HepG2 (cell line): ENCODE data around the gene FIZ1. TPM values are rescaled to one million over a fixed set of nuclear protein-coding genes. Genes with fewer than 3 reads are reported as not detected.

Source experiments
- BRD4 ChIP-seq: sonication (generic); formaldehyde crosslinking; IDR thresholded peaks from 2 replicates; pipeline ENCODE4 v1.4.0; 2020; ENCODE audit warnings: missing genetic modification reagents
- CHD2 ChIP-seq: IDR thresholded peaks from 2 replicates; pipeline ENCODE4 v1.6.1; 2011; ENCODE audit warnings: low read depth, low read length, improper control_type of control experiment
- ELF1 ChIP-seq: sonication (generic); formaldehyde crosslinking; IDR thresholded peaks from 2 replicates; pipeline ENCODE4 v1.4.0; 2020; ENCODE audit warnings: missing genetic modification reagents
- FOXC1 ChIP-seq: sonication (generic); formaldehyde crosslinking; IDR thresholded peaks from 2 replicates; pipeline ENCODE4 v1.8.0; 2022; ENCODE audit warnings: mild to moderate bottlenecking, missing genetic modification reagents, borderline replicate concordance
- KLF11 ChIP-seq: IDR thresholded peaks from 2 replicates; pipeline ENCODE4 v1.6.1; 2016; ENCODE audit warnings: missing compliant biosample characterization
- MTF2 ChIP-seq: sonication (generic); formaldehyde crosslinking; IDR thresholded peaks from 2 replicates; pipeline ENCODE4 v1.5.0; 2020; ENCODE audit warnings: missing genetic modification reagents, borderline replicate concordance
- SMYD3 ChIP-seq: sonication (generic); formaldehyde crosslinking; IDR thresholded peaks from 2 replicates; pipeline ENCODE4 v1.8.1; 2023; ENCODE audit warnings: mild to moderate bottlenecking, missing genetic modification reagents
- SNAPC2 ChIP-seq: sonication (generic); formaldehyde crosslinking; IDR thresholded peaks from 2 replicates; pipeline ENCODE4 v1.8.1; 2022; ENCODE audit warnings: mild to moderate bottlenecking, missing genetic modification reagents
- SOX6 ChIP-seq, 2 experiments: fragments of 450-650 bp in 1 of 2; sonication (generic) in 1 of 2; formaldehyde crosslinking in 1 of 2; IDR thresholded peaks; 2 replicates each; pipeline versions ENCODE4 v1.4.0 to v1.6.1; 2017 to 2020; ENCODE audit warnings: antibody characterized with exemption in 1 of 2, mild to moderate bottlenecking in 1 of 2, missing genetic modification reagents in 1 of 2
- TCF7 ChIP-seq: sonication (generic); IDR thresholded peaks from 2 replicates; pipeline ENCODE4 v1.6.1; 2016; ENCODE audit warnings: antibody characterized with exemption, low read depth
- ZNF614 ChIP-seq: IDR thresholded peaks from 2 replicates; pipeline ENCODE4 v1.6.1; 2018; ENCODE audit warnings: missing biosample characterization, missing genetic modification reagents, inconsistent platforms, borderline replicate concordance
- ZNF709 ChIP-seq: sonication (generic); formaldehyde crosslinking; IDR thresholded peaks from 2 replicates; pipeline ENCODE4 v1.5.0; 2020; ENCODE audit warnings: mild to moderate bottlenecking, missing genetic modification reagents
- ZNF75D ChIP-seq: sonication (generic); formaldehyde crosslinking; IDR thresholded peaks from 2 replicates; pipeline ENCODE4 v1.8.1; 2023; ENCODE audit warnings: missing genetic modification reagents, mild to moderate bottlenecking, borderline replicate concordance
- ZSCAN12 ChIP-seq: sonication (generic); formaldehyde crosslinking; IDR thresholded peaks from 2 replicates; pipeline ENCODE4 v1.9.0; 2021; ENCODE audit warnings: mild to moderate bottlenecking, missing genetic modification reagents
- polyA plus RNA-seq, 8 experiments: library from polyadenylated mRNA; depleted of rRNA in 3 of 8; stranded (reverse) in 7 of 8; unstranded in 1 of 8; fragments of >200 nt; fragmentation: Illumina TruSeq in 4 of 8; extraction: Trizol in 4 of 8; gene quantifications; 2 replicates each; pipeline versions ENCODE4 v1.2.1 to v1.2.3, GENCODE V29; 2011 to 2016; ENCODE audit warnings: low read depth in 4 of 8, missing spikeins in 1 of 8, mixed read lengths in 1 of 8; ENCODE audit not compliant: insufficient read depth in 1 of 8
- total RNA-seq, 5 experiments: library from RNA; depleted of rRNA; stranded (reverse); fragments of >200 nt; fragmentation: Illumina TruSeq; extraction: Trizol; gene quantifications; 2 replicates each; pipeline ENCODE4 v1.2.3, GENCODE V29; 2016; ENCODE audit warnings: low read depth in 1 of 5
- TF ChIP-seq, protein P1 (sequence below): sonication (generic); formaldehyde crosslinking; IDR thresholded peaks from 2 replicates; pipeline ENCODE4 v1.5.1; 2020; ENCODE audit warnings: mild to moderate bottlenecking, missing genetic modification reagents, moderate library complexity
- TF ChIP-seq, protein P2 (sequence below): sonication (generic); formaldehyde crosslinking; IDR thresholded peaks from 2 replicates; pipeline ENCODE4 v1.5.0; 2020; ENCODE audit warnings: mild to moderate bottlenecking, missing genetic modification reagents, borderline replicate concordance
- TF ChIP-seq, protein P3 (sequence below): IDR thresholded peaks from 2 replicates; pipeline ENCODE4 v1.6.1; 2016; ENCODE audit warnings: missing compliant biosample characterization, missing genetic modification reagents, borderline replicate concordance
- TF ChIP-seq, protein P4 (sequence below): sonication (generic); formaldehyde crosslinking; IDR thresholded peaks from 2 replicates; pipeline ENCODE4 v1.8.0; 2022; ENCODE audit warnings: low read depth, missing genetic modification reagents
- TF ChIP-seq, protein P5 (sequence below): sonication (generic); formaldehyde crosslinking; IDR thresholded peaks from 2 replicates; pipeline ENCODE4 v1.4.0; 2020; ENCODE audit warnings: missing genetic modification reagents; ENCODE audit errors: not compliant biosample characterization

Gene FIZ1
- total and polyA plus RNA-seq, 2 of the 13 experiments (the other 11 are each of a cell fraction or from before 2014, with no cell fraction given), result 3.6 to 5.9 TPM

DNA sequence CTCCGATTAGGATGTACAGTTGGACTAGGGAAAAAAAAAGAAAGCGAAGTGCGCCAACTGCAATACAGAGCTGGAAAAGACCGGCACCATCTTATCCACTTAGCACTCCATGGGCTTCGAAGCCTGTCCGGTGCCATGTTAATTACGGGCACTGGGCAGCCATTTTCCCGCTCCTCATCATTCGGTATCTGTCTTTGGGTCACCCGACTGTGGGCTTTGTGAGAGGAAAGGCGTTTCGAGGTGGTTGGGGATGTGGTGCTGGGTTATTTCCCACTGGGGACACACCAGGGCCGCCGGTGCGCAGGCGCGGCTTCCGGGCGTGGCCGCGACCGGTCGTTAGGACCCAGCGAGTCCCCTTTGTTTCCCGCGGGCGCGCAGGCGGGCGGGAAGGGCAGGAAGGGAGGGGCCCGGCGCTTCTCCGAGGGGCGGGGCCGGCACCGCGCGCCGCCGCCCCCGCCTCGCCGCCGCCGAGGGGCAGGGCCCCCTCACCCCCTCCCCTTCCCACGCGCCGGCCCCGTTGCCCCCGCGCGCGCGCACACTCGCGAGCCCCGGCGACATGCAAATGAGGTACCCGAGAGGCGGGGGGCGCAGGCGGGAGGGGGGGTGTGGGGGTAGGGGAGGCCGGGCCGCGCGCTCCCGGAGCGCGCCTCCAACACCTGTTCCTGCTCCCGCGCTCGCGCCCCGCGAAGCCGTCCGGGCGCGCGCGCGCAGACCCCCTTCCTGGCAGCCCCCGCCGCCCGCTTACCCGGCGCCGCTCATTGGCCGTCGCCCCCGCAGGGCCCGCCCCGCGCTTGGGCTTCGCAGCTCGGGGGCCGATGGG is 735 bp upstream of the FIZ1 start, which contains the start of gene ZNF524 (continued):
- TF ChIP-seq, protein P1, sequence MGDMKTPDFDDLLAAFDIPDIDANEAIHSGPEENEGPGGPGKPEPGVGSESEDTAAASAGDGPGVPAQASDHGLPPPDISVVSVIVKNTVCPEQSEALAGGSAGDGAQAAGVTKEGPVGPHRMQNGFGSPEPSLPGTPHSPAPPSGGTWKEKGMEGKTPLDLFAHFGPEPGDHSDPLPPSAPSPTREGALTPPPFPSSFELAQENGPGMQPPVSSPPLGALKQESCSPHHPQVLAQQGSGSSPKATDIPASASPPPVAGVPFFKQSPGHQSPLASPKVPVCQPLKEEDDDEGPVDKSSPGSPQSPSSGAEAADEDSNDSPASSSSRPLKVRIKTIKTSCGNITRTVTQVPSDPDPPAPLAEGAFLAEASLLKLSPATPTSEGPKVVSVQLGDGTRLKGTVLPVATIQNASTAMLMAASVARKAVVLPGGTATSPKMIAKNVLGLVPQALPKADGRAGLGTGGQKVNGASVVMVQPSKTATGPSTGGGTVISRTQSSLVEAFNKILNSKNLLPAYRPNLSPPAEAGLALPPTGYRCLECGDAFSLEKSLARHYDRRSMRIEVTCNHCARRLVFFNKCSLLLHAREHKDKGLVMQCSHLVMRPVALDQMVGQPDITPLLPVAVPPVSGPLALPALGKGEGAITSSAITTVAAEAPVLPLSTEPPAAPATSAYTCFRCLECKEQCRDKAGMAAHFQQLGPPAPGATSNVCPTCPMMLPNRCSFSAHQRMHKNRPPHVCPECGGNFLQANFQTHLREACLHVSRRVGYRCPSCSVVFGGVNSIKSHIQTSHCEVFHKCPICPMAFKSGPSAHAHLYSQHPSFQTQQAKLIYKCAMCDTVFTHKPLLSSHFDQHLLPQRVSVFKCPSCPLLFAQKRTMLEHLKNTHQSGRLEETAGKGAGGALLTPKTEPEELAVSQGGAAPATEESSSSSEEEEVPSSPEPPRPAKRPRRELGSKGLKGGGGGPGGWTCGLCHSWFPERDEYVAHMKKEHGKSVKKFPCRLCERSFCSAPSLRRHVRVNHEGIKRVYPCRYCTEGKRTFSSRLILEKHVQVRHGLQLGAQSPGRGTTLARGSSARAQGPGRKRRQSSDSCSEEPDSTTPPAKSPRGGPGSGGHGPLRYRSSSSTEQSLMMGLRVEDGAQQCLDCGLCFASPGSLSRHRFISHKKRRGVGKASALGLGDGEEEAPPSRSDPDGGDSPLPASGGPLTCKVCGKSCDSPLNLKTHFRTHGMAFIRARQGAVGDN (CRISPR knock-in tag), result peak; percentile 48
- TF ChIP-seq TCF7, result no peak
- 0 out of 2 replicates have a peak, but pooled peaks have one; percentile 47 for TF ChIP-seq ZNF709 (CRISPR knock-in tag)
- no peak for TF ChIP-seq FOXC1 (CRISPR knock-in tag)
- no peak for TF ChIP-seq ZNF75D (CRISPR knock-in tag)
- TF ChIP-seq, protein P2, sequence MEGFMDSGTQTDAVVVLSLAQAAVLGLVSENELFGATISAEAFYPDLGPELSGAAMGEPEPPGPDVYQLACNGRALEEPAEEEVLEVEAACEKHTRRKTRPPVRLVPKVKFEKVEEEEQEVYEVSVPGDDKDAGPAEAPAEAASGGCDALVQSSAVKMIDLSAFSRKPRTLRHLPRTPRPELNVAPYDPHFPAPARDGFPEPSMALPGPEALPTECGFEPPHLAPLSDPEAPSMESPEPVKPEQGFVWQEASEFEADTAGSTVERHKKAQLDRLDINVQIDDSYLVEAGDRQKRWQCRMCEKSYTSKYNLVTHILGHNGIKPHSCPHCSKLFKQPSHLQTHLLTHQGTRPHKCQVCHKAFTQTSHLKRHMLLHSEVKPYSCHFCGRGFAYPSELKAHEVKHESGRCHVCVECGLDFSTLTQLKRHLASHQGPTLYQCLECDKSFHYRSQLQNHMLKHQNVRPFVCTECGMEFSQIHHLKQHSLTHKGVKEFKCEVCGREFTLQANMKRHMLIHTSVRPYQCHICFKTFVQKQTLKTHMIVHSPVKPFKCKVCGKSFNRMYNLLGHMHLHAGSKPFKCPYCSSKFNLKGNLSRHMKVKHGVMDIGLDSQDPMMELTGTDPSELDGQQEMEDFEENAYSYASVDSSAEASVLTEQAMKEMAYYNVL, result peak; percentile 17; the same call in 1 of the 2 replicates
- no peak for TF ChIP-seq ZNF614
- TF ChIP-seq SMYD3 (CRISPR knock-in tag), result no peak
- TF ChIP-seq, protein P3, sequence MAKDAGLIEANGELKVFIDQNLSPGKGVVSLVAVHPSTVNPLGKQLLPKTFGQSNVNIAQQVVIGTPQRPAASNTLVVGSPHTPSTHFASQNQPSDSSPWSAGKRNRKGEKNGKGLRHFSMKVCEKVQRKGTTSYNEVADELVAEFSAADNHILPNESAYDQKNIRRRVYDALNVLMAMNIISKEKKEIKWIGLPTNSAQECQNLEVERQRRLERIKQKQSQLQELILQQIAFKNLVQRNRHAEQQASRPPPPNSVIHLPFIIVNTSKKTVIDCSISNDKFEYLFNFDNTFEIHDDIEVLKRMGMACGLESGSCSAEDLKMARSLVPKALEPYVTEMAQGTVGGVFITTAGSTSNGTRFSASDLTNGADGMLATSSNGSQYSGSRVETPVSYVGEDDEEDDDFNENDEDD (CRISPR knock-in tag), result peak; percentile 93
- TF ChIP-seq SOX6 (IDR thresholded peaks at IDR 0.05), result no peak
- 0 out of 2 replicates have a peak, but pooled peaks have one; percentile 31 for TF ChIP-seq SOX6 (CRISPR knock-in tag; IDR thresholded peaks at IDR 0.05)
- TF ChIP-seq BRD4 (CRISPR knock-in tag), result no peak
- TF ChIP-seq SNAPC2 (CRISPR knock-in tag), result peak; percentile 72; the same call in 1 of the 2 replicates
- TF ChIP-seq CHD2, result peak; percentile 76
- TF ChIP-seq ELF1, result peak; percentile 6; the same call in 1 of the 2 replicates
- TF ChIP-seq KLF11 (CRISPR knock-in tag), result no peak
- TF ChIP-seq ZSCAN12, result no peak
- no peak for TF ChIP-seq MTF2 (CRISPR knock-in tag)
- TF ChIP-seq, protein P4, sequence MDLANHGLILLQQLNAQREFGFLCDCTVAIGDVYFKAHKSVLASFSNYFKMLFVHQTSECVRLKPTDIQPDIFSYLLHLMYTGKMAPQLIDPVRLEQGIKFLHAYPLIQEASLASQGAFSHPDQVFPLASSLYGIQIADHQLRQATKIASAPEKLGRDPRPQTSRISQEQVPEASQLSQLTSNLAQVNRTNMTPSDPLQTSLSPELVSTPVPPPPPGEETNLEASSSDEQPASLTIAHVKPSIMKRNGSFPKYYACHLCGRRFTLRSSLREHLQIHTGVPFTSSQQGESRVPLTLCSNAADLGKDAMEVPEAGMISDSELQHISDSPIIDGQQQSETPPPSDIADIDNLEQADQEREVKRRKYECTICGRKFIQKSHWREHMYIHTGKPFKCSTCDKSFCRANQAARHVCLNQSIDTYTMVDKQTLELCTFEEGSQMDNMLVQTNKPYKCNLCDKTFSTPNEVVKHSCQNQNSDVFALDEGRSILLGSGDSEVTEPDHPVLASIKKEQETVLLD (CRISPR knock-in tag), result peak; percentile 91
- TF ChIP-seq, protein P5, sequence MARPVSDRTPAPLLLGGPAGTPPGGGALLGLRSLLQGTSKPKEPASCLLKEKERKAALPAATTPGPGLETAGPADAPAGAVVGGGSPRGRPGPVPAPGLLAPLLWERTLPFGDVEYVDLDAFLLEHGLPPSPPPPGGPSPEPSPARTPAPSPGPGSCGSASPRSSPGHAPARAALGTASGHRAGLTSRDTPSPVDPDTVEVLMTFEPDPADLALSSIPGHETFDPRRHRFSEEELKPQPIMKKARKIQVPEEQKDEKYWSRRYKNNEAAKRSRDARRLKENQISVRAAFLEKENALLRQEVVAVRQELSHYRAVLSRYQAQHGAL (CRISPR knock-in tag), result no peak
